HEK293T (cell line): ENCODE measurements around the gene SLC31A1.

ENCODE experiments used
- ELF4 ChIP-seq: fragments of 450-650 bp; IDR thresholded peaks from 2 replicates; pipeline ENCODE4 v1.6.1; 2017; ENCODE audit warnings: antibody characterized with exemption
- FOXA1 ChIP-seq: fragments of 450-650 bp; IDR thresholded peaks from 2 replicates; pipeline ENCODE4 v1.6.1; 2016; ENCODE audit warnings: mild to moderate bottlenecking
- FOXK2 ChIP-seq: fragments of 450-650 bp; IDR thresholded peaks from 2 replicates; pipeline ENCODE4 v1.6.1; 2016; ENCODE audit warnings: mild to moderate bottlenecking
- SP1 ChIP-seq: fragments of 450-650 bp; IDR thresholded peaks from 2 replicates; pipeline ENCODE4 v1.6.1; 2017
- SUZ12 ChIP-seq: fragments of 450-650 bp; IDR thresholded peaks from 2 replicates; pipeline ENCODE4 v1.6.1; 2016; ENCODE audit warnings: mild to moderate bottlenecking

GRCh38 chr9:113299800-113300292 is 78.5 kb downstream of the SLC31A1 start:
- no peak for TF ChIP-seq SUZ12
- no peak for TF ChIP-seq FOXA1
- TF ChIP-seq SP1: no peak
- TF ChIP-seq FOXK2: no peak
- no peak for TF ChIP-seq ELF4
